GM18519 (cell line): Measurements from ENCODE around the gene NTN3.
"Not testable (repeated sequence)": the region's sequence is repeated elsewhere in the genome, so short reads cannot be mapped to it uniquely, and the experiment has no call there.

Source experiments
- ATAC-seq: cut with Tn5 transposase; IDR thresholded peaks from one replicate; pipeline ENCODE4 v1.9.1; 2021; ENCODE audit warnings: mild to moderate bottlenecking, moderate library complexity; ENCODE audit not compliant: unreplicated experiment, low FRiP score

Gene NTN3

DNA sequence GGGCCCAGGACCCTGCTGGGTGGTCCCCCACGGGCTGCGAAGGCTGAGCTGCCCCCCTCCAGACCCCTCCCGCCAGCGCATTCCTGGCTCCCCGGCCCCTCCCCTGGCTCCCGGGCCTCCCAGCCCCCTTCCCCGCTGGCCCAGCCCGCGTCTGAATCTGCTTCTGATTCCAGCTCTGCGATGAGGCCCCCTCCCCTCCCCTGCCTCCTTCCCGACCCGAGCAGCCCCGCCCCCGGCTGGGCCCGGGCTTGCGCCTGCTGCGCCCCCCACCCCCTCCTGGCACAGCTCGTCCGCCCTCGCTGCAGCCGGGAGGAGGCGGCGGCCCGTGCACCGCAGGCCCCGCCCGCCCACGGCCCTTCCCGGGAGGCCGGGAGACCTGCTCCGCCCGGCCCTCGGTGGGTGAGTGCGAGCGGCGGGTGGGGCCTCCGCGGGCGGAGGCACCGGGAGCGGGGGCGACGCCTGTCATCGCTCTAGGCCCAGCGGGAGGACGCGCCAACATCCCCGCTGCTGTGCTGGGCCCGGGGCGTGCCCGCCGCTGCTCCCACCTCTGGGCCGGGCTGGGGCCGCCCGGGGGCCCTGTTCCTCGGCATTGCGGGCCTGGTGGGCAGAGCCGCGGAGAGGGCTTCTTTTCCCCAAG is at the start of gene NTN3:
Gene NTN3, plus strand, starts transcription at position 282 of the 637 bp plus-strand sequence. CDS start 405 bp downstream, outside the sequence.
- no peak for ATAC-seq

DNA sequence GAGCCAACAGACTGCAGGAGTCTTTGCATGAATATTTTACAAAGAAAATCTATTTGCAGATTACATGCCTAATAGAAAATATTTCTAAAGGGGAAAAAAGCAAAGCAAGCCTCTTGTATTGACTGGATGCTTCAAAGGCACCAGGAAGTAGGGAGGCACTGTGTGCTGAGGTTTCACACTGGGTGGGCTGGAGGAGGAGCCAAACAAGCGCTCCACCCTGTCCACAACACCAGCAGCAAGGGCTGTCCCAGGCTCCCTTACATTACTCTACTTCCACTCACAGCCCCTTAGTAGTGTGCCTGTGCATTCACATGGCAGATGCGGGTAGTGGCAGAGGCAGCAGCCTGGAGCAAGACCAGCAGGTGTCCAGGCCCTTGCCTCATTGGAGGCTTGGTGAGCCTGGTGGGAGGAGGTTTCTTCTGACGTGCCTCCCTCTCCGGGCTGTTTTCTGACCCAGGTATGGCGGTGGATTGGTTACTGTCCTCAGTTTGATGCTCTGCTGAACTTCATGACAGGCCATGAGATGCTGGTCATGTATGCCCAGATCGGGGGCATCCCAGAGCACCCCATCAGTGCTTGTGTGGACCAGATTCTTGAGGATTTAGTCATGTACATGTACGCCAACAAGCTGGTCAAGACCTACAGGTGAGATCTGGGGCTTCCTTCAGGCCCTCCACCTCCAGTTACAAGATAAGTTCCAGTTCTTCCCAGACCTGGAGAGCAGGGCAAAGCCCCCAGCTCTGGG is 48.8 kb upstream of the NTN3 start:
- no peak for ATAC-seq

DNA sequence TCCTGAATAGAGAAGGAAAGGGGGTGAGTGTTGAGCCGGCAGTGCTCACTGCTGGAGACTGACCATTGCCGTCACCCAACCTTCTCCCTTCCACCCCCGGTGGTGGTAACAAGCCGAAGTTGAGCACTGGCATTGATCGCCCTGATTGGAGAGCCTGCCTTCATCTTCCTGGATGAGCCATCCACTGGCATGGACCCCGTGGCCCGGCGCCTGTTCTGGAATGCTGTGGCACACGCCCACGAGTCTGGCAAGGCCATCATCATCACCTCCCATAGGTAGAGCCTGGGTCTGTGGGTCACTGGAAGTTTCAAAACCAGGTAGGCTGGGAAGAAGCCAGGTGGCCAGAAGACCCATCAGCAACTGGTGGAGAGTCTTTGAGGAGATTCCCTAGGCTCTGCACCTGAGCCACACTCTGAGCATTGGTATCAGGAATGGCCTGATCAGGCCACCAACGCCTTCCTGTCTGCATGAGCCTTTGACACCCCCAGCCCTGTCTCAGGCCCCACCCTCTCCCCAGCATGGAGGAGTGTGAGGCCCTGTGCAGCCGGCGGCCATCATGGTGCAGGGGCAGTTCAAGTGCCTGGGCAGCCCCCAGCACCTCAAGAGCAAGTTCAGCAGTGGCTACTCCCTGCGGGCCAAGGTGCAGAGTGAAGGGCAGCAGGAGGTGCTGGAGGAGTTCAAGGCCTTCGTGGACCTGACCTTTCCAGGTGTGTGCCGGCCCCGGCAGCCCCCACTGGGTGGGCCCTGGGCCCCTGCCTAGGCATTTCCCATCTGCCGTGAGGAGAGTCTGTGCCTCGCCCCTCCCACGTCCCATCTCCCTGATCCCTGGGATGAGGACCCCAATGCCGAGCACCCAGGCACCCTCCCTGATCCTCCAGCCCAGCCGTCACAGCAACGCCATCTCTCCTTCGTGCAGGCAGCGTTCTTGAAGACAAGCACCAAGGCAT is 46.8 kb upstream of the NTN3 start:
- no peak for ATAC-seq

DNA sequence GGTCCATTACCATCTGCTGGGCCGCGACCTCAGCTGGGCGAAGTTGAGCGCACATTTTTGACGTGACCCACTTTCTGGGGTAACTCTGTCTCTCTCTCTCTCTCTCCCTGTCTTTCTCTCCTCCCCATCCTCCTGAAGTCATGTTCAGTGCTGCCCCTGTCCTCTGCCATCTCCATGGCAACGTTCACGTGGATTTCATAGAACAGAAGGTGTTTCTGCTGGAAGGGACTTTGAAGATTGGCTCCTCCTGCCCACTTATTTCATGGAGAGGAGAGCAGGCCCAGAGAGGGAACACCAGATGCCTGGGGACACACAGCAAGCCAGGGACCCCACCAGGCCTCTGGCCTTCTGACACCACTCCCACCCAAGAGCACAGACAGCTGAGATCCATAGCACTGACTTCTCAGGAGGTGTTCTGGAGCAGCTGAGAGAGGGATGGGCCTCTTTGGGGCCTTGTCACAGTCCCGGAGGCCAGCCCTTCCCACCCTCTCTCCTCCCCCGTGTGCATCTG is 46.0 kb upstream of the NTN3 start:
- no peak for ATAC-seq

DNA sequence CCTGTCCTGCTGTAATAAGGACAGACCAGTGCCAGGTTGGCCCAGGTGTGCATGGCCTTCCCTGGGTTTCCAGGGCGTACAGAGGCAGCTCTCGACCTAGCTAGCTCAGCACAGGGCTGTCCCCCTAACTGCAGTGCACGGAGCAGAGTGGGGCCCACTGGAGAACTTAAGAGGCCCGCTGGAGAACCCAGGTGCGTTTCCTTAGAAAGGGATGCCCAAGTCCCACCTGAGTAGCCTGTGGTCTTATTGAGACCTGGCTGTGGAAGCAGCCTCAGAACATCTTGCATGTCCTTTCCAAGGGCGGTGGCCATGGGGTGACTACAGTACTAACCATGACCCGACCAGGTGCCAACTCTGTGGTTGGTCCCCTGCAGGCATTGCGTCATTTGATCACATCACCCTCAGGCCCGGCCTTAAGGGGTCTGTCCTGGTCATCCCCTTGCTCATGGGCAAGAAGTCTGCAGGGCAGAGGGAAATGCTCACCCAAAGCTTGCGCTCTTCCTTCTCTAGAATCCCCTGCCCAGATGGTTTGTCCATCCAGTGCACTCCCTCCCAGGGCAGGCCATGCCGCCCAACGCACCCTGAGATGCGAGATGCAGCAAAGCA is 45.2 kb upstream of the NTN3 start:
- ATAC-seq: no peak

DNA sequence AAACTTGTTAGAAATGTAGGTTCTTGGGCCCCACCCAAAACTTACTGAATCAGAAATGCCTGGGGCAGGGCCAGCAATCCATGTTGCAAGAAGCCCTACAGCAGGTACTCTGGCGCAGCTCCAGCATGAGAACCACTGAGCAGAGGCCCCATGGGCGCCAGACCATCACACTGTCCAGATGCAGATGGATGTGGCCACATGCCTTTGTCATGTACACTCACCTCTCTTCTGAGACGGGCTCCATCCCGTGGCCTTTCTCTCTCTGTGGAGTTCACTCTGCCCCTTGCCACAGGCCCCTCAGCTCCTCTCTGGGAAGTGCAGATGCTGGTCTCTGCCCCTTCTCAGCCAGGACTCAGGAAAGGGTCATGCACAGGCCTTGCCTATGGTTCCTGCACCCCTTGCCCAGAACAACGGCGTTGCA is 44.1 kb upstream of the NTN3 start:
- no peak for ATAC-seq

DNA sequence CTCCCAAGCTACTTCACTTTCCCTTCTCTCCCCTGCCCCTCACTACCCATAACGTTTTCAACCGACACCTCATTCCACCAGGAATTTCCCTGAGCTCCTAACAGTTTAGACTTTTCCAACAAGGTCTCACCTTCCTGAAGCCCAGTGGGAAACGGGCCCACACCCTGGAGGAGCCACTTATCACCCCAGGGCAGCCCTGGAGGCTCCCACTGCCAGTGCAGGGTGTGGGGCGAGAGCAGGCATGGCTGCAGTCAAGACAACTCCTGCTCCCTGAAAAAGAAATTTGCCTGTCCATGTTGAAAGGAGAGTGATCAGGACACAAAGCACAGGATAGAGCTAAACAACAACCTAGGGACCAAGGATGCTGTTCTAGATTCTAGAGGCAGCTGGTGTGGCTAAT is 43.6 kb upstream of the NTN3 start:
- no peak for ATAC-seq

DNA sequence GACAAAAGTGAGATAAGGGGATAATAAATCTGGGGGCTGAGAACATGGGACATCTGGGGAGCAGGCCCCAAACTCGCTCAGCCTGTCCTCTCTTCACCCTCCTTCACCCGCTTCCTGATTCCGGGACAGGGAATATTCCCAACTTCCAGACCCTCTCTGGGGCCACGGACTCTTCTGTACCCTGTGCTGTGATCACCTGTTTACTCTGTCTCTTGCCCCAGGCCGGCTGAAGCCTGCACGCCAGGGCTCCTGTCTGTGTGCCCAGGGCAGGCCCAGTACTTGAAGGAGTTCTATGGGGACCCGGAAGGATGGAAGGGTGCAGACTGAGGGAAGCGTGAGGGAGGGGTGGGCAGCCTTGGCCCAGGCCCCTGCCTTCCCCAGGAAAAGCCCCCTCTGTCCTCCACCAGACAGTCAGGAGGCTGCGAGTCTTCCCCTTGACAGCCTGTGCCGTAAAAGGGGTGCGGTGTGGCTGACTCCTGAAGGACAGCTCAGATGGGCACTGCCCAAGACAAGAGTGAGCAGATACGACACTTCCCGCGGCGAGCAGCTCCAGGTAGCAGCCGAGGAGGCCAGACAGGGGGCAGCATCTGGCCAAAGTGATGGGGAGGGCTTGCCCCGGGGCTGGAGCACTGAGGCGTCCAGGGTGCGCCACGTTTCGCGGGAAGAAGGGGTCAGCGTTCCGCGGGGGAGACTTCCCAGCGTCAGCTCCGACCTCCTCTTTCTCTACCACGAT is 42.9 kb upstream of the NTN3 start:
- peak; percentile 2 for ATAC-seq

DNA sequence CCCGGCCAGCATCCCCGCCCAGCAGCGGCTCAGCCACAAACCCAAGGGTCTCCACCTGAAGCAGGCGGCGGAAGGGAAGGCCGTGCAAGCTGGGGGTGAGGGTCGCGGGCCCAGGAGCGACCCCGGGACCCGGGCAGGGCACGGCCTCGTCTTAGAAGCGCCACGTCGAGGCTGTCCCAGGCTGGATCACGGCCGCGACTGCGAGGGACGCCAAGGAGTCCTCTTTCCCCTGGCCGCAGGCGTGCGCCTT is 42.4 kb upstream of the NTN3 start:
- ATAC-seq: peak; percentile 15

DNA sequence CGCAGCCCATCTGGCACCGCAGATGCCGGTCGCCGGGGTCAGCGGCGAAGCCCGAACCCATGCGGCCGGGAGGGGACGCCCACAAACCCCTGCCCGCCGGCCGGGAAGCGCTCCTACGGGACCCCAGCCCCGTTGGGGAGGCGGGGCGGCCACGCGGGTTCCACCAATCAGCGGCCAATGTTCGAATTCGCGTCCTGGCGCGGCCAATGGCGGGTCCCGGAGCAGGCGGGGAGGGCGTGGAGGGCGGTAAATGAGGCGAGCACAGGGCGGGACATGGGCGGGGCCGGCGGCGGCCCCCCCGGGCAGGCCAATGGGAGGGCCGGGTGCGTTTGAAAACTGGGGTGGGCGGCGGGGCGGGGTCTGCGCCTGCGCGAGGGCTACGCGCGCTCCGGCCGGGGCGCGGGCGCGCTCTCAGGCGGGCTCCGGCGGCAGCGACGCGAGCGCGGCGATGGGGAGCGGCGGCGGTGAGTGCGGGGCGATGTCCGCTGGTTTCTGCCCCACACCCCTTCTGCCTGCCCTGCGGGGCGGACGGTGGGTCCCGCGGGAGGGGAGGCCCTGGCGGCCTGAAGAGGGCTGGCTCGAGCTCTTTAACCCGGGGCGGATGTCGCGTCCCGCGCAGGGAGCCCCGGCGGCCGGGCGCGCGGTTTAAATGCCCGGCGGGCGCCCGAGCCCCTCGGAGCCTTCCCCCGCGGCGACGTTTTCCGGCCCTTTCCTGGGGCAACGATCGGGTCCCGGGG is 41.9 kb upstream of the NTN3 start, which contains the start of gene CCNF:
Gene CCNF, plus strand, starts transcription at position 414 of the 737 bp plus-strand sequence. Its CDS starts 35 bp downstream, at position 449.
- peak; percentile 41 for ATAC-seq

DNA sequence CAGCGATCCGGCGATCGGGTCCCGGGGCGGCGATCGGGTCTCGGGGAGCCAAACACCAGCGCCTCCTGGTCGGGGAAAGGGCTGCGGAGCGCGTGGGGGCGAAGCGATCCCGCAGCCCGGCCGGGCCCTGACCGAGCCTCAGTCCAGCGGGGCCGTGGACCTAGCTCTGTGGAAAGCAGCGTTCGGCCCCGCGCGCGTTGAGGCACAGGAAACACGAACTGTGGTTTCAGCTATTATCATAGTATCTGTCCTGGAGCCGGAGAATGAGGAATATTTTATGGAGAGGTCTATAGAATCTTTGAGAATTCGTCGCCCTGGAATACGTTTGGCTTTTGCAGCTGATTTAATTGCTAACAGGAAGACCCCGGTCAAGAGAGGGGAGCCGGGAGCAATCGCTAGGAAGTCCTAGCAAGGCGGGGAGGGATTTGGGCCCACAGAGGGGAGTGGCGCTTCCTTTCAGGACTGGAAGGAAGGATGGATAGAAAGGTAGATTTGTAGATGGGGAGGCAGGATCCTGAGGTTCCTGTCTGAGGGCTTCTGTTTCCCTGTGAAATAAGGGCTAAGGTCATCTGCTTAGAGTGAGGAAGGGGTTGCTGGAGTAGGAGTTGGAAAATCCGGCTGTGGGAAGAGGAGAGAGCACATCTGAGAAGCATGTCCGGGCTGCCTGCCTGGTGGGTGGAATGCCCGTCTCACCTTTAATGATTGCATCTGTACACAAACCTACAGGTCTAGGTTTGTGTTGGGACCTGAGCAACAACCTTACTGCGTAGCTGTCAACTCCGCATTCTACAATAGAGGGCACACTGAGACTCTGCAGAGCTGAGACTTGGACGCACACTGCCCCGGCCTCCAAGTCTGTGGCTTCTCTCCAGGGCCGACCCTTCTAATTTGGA is 41.1 kb upstream of the NTN3 start:
- ATAC-seq: no peak

DNA sequence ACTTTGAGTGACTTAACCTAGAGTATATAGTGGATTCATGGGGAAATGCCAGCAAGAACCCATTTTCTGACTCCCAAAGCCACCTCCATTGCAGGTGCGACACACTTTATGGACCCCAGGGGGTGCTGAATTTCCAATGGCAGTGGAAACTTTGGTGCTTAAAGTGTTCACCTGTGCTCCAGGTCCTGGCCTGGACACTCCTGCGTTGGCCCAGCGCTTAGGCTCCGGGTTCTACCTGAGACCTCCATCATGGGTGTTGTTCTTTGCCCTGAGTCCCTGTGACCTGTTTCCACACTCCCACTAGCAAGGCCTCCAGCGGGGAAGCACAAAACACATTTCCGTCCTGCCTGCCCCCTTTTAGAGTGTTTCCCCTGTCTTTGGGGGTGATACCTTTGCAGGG is 38.8 kb upstream of the NTN3 start:
- ATAC-seq: no peak

DNA sequence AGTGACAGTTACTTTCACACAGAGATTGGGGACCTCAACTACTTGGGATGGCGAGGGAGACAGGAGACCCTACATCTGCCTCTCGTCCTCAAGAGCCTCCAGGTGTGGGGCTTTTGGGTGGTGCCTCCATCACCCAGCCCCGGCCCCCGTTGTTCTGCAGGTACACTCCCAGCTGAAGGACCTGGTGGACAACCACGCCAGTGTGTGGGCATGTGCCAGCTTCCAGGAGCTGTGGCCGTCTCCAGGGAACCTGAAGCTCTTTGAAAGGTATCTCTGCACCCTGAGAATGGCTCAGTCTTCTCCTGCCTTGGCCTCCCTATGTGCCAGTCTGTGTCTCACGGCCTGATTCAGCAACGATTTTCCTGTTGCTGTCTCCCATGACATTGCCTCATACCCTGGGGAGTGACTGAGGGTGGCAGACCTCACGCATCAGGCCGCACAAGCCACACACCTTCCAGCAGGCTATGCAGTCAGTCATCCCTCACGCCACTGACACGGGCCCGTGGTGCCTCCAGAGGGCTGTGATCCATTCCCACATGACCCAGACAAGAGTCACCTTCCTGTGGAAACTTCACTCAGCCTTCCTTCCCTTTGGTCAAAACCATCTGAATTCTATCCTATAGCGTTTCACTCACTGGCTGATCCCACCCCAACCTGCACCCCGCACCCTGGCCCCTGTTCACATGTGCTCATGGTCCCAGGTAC is 38.1 kb upstream of the NTN3 start:
- ATAC-seq: no peak

DNA sequence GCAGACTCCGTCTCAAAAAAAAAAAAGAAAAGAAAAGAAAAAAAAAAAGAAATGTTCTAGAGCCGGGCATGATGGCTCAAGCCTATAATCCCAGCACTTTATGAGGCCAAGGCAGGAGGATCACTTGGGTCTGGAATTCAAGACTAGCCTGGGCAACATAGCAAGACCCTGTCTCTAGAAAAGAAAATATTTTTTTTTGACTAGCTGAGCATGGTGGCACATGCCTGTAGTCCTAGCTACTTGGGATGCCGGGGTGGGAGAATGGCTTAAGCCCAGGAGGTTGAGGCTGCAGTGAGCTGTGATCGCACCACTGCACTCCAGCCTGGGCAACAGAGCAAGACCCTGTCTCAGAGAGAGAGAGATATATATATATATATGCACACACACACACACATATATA is 35.9 kb upstream of the NTN3 start:
- not testable (repeated sequence) for ATAC-seq

DNA sequence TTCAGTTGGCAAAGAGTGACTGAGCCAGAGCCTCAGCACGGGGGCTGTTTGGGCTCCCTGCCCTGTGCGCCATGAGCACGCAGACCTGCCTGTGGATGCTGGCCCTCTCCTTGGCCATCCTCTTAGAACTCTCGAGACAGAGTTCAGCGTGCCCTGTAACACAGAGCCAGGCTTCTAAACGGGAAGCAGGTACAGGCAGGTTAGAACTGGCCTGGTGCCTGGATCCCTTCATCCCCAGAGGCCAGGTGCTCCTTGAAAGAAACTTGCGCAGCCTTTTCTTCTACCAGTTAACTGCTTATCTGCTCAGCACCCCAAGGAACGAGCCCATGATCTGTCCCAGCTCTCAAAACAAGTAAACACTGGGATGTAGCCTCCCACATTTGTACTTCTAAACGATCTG is 35.0 kb upstream of the NTN3 start:
- ATAC-seq: no peak

DNA sequence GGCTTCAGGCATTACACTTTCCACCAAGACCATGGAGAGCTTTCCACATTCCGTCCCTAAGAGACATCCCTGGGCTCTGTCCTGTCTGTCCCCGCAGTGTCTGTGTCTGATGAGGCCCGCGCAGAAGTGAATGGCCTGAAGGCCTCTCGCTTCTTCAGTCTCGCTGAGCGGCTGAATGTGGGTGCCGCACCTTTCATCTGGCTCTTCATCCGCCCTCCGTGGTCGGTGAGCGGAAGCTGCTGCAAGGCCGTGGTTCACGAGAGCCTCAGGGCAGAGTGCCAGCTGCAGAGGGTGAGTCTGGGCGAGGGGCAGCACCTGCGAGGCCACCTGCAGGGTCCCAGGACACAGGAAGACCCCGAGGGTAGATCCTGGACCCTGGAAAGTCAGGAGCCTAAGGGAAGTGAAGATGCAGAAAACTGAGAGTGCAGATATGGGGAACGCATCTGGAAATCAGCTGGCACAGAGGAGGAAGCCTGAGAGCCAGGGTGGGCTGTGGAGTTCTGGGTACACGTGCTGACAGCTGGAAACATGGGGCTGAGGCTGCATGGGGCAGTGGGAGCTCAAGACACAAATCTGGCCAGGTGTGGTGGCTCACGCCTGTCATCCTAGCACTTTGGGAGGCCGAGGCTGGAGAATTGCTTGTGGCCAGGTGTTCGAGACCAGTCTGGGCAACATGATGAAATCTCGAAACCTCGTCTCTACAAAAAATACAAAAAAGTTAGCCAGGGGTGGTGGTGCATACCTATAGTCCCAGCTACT is 33.9 kb upstream of the NTN3 start:
- ATAC-seq: no peak

DNA sequence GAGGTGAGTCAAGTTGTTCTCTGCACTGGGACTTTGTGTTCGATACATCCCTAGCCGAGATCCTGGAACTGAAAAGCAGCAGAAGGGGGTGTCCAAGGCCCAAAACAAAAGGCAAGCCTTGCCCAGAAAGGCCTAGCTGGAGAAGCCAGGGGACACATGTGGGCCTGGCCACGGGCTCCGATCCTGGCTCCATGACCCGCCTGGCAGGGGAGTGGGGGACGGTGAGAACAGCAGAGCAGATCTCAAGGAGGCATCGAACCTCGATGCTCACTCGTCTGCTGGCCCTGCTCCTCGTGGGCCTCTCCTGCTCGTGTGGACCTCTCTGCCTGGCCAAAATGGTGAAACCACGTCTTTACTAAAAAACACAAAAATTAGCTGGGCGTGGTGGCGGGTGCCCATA is 33.0 kb upstream of the NTN3 start:
- ATAC-seq: no peak
